Activated CD8-positive, alpha-beta memory T cell treated with anti-CD3 and anti-CD28 coated beads, Interleukin-2, amount 50 U/mL, for 4 hours (primary cell): Measurements from ENCODE around the gene DTNB.
"Not testable (repeated sequence)": the region's sequence is repeated elsewhere in the genome, so short reads cannot be mapped to it uniquely, and the experiment has no call there.

ENCODE experiments used
- DNase-seq: peaks from one replicate; pipeline ENCODE4 v3.0.0-alpha.2; 2020

DTNB gene

DNA sequence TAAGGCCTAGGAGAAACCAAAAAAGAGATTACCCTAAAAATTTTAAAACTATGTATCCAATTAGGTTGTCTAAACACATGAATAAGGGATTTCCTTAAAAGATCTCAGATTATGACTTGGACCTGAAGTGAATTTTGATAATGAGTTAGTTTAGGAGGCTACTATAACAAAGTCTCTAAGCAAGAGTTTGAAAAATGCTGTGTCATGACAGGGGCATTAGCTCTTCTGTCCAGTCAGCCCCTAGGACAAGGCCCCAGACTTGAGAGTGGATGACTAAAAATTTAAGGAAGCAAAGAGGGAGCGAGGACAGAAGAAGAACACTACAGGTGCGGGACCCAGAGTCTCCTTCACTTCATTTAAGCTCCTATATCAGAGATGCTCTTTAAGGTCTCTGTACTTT is 135.9 kb downstream of the DTNB start:
- DNase-seq = no peak

DNA sequence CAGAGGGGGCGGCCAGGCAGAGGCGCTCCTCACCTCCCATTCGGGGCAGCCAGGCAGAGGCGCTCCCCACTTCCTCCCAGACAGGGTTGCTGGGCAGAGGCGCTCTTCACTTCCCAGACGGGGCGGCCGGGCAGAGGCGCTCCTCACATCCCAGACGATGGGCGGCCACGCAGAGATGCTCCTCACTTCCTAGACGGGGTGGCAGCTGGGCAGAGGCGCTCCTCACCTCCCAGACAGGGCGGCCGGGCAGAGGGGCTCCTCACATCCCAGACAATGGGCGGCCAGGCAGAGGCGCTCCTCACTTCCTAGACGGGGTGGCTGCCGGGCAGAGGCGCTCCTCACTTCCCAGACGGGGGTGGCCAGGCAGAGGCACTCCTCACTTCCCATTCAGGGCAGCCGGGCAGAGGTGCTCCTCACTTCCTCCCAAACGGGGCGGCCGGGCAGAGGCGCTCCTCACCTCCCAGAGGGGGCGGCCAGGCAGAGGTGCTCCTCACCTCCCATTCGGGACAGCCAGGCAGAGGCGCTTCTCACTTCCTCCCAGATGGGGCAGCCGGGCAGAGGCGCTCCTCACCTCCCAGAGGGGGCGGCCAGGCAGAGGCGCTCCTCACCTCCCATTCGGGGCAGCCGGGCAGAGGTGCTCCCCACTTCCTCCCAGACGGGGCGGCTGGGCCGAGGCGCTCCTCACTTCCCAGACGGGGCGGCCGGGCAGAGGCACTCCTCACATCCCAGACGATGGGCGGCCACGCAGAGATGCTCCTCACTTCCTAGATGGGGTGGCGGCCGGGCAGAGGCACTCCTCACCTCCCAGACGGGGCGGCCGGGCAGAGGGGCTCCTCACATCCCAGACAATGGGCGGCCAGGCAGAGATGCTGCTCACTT is 137.7 kb downstream of the DTNB start:
- DNase-seq = not testable (repeated sequence)

DNA sequence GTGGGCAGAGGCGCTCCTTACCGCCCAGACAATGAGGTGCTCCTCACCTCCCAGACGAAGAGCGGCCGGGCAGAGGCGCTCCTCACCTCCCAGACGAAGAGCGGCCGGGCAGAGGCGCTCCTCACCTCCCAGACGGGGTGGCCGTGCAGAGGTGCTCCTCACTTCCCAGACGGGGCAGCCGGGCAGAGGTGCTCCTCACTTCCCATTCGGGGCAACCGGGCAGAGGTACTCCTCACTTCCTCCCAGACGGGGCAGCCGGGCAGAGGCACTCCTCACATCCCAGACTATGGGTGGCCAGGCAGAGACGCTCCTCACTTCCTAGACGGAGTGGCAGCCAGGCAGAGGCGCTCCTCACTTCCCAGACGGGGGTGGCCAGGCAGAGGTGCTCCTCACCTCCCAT is 138.4 kb downstream of the DTNB start:
- DNase-seq = not testable (repeated sequence)

DNA sequence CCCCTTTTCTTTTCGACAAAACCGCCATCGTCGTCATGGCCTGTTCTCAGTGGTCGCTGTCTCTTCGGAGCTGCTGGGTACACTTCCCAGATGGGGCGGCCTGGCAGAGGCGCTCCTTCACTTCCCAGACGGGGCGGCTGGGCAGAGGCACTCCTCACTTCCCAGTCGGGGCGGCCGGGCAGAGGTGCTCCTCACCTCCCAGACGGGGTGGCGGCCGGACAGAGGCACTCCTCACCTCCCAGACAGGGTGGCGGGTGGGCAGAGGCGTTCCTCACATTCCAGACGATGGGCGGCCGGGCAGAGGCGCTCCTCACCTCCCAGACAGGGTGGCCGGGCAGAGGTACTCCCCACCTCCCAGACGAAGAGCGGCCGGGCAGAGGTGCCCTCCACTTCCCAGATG is 138.9 kb downstream of the DTNB start:
- DNase-seq = no peak

DNA sequence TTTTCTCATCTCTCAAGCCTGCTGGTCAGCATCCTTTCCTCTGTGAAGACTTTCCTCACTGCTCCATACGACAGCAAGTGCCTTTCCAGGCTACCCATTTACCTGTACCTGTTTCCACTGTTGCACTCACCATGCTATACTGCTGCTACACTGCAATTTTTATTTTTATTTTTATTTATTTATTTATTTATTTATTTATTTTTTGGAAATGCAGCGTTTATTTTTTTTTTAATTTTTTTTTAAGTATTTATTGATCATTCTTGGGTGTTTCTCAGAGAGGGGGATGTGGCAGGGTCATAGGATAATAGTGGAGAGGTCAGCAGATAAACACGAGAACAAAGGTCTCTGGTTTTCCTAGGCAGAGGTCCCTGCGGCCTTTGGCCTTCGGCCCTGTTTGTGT is 139.6 kb downstream of the DTNB start:
- not testable (repeated sequence) for DNase-seq

DNA sequence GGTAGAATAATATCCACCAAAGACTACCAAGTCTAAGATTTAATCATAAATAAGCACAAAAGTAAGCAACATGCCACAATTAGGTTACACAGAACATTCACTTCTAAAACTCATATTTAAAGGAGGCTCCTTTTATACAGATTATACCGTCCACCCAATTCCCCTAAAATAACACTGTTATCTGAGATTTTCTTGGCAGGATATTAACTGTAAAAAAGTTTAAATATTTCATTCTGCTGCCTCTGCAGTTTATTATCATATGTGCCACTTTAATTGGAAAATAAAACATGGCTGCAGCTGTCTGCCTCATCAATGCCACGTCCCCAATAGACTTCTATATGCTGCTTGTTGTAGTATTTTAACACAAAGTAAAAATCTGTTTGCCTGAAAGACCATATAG is 140.9 kb downstream of the DTNB start:
- no peak for DNase-seq

DNA sequence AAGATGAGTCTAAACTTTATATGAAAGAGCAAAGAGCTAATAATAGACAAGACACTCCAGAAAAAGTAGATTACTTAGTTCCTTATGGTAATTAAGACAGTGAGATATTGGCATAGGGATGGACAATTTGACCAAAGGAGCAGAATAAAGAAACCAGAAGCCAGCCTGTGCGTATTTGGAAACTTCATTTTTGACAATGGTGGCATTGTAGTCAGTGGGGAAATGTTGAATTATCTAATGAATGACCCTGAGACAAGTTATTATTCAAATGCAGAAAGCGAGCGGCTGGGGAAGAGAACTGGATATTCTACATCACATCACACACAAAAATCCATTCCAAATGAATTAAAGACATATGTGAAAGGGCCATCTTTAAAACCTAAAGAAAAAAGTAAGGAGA is 144.3 kb downstream of the DTNB start:
- no peak for DNase-seq

DNA sequence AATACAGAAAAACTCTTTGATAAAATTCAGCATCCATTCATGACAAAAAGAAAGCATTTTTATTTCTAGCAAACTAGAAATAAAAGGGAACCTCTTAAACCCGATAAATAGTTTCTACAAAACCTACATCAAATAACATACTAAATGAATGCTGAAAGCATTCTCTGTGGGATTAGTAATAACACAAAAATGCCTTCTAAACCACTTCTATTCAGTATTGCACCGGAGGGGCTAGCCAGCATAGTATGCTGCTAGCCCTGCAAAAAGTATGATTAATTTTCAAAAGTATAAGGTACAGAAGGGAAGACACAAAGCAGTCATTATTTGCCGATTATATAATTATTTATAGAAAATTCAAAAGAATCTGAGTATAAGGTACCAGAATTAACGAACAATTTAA is 145.2 kb downstream of the DTNB start:
- DNase-seq = no peak

DNA sequence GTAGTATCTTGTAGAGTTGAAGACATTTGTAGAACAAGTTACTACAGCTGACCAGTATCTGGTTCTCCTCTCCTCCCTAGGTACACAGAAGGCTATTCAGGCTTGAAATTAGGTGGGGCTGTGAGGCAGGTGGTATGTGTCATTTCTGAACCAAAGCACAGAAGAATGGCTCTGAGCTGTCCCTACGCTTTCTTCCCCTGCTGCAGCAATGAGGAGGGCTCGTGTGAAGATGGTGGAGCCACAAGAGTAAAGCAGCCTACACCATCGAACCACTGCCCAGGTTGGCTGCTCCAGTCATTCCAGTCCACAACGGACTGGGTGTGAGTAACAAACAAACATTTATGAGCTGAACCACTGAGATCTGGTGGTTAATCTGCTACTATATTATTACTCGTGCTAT is 148.9 kb downstream of the DTNB start:
- DNase-seq = no peak

DNA sequence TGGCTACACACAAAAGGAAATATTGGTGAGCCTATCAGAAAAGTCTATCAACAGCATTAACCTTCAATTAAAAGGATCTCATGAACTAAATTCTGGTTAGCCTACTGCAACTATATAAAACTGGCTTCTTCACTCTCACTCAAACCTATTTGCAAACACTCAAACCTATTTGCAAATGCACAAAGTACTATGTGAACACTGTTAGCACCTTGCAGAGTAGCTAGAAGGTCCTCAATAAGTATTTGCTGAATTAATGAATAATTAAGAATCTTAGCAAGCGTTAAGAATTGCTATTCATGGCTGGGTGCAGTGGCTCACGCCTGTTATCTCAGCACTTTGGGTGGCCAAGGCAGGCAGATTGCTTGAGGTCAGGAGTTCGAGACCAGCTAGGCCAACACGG is 150.3 kb downstream of the DTNB start:
- DNase-seq = no peak

DNA sequence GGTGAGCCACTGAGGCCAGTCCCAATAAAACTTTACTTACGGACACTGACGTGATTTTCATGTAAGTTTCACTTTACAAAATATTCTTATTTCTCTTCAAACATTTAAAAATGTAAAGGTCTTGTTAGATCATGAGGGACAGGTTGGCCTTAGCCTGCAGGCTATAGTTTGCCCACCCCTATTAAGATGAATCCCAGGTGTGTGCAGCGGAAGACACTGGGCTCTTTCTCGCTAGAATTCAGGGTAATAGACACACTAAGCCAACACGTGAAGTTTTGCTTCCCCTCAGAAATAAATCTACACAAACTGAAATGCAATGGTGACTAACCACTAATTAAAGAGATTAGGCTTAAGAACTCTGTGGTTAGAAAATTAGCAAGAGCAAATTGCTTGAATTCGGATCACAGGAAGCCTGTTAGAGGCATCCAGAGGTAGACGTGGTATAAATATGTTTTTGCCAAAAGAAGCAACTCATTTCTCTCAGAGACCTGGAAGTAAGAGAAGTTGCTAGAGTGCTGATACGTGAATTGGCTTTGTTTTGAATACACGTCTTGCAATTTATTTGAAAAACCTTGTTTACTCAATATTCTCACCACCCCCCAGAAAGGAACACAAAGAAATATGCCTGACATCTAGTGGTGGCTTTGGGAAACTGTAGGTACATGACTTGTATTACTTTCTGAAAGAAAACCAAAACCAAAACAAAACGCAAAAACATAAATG is 151.6 kb downstream of the DTNB start:
- DNase-seq = no peak

DNA sequence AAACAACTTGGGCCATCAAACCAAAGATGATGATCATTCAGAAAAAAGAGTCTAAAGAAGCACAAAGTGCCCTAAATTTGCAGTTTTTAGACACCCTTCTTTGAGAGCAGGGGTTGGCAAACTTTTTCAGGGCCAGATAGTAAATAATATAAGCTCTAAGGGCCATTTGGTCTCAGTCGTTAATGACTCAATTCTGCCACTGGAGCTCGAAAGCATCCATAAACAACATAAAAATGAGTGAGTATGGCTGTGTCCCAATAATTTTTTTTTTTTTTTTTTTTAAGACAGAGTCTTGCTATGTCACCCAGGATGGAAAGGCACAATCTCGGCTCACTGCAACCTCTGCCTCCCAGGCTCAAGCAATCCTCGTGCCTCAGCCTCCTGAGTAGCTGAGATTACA is 152.3 kb downstream of the DTNB start:
- DNase-seq = no peak

DNA sequence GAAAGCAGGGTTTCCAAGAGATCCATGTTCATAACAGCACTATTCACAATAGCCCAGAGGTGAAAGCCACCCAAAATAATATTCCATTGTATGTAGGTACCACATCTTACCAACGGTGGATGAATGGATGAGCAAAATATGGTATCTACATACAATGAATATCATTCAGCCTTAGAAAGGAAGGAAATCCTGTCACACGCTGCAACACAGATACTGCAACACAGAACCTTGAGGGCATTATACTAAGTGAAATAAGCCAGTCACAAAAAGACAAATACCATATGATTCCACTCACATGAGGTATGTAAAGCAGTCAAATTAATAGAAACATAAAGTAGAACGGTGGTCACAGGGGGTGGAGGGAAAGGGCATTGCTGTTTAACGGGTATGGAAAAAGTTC is 155.7 kb downstream of the DTNB start:
- DNase-seq = no peak

DNA sequence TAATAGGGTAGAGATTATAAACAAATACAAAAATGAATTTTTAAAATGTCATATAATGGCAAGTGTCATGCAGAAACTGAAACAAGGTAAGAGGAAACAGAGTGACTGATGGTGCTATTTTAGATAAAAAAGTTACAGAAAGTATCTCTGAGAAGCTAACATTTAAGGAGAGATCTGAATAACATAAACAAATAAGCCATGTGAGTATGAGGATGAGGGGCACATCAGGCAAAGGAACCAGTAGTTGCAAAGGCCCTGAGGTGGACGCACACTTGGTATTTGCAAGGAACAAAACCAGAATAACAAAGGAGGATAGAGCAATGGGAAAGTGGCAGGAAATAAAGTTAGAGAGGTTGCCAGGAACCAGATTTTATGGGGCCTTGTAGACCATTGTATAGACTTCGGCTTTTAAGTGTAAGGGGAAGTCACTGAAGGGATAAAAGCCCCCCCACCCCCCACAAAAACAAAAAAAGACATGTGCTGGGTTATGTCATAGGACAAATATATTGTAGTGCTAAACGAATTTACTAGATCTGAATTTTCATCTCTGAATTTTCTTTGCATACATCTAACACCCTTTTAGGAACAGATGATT is 159.2 kb downstream of the DTNB start:
- DNase-seq = no peak

DNA sequence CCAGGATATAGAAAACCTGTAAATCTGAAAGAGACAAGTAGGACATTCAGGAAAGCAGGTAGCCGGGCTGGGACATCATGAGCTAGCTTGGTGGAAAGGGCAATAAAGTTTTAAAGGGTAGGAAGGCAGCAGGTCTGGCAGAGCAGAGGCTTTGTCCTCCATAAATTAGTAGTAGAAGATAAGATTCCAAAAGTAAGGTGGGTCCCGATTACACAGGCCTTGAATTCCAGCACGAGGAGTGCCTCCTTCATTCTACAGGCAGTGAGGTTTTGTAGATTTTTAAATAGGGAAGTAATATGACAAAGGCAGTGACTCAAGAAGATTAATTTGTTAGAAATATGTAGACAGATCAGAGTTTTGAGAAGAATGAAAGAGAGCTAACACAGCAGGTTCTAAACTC is 160.7 kb downstream of the DTNB start:
- no peak for DNase-seq

DNA sequence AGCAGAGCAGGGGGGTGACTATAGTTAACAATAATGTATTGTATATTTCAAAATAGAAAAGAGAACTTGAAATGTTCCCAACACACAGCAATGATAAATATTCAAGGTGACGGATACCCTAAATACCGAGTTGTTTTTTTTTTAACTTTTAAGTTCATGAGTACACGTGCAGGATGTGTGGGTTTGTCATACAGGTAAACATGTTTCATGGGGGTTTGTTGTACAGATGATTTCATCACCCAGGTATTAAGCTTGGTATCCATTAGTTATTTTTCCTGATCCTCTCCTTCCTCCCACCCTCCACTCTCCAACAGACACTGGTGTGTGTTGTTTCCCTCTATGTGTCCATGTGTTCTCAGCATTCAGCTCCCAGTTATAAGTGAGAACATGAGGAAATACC is 167.2 kb downstream of the DTNB start:
- no peak for DNase-seq

DNA sequence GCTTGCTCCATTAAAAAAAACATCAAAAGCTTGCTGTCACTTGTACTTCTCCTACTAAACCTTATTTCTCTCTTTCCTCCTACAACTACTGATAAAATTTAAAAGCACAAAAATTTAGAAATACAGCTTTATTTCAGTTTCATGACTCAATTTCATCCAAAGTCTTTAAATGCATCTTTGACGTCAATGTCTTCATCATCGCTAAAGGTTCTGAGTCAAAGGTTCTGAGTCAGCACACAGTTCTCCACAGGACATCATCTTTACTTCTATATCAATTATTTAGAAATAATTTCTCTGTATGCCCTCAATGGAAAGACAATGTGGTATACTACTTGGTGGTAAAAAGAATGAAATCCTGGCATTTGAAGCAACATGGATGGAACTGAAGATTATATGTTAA is 167.8 kb downstream of the DTNB start:
- DNase-seq = no peak

DNA sequence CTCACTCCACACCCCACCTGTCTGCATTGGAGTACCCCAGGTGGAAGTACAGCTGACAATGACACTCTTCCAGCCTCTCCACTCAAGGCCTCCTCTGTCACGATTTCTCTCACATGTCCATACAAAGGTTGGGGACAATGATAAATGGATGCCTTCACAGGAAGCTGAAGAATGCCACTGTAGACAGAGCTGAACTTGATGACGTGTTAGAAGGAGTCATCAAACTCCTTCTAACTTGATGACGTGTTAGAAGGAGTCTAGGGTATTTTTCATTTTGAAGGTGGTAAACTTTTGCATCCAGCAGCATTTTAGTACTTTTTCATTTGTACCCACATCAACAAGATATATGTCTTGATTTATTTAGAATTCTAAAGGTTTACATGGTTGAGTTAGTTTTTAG is 168.2 kb downstream of the DTNB start:
- no peak for DNase-seq

DNA sequence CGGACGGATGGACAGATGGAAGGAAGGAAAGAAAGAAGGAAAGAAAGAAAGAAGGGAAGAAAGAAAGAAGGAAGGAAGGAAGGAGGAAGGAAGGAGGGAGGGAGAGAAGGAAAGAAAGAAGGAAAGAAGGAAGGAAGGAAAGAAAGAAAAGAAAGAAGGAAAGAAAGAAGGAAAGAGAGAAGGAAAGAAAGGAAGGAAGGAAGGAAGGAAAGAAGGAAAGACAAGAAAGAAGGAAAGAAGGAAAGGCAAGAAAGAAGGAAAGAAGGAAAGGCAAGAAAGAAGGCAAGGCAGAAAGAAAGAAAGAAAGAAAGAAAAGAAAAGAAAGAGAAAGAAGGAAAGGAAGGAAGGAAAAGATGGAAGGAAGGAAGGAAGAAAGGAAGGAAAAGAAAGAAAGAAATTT is 169.1 kb downstream of the DTNB start:
- DNase-seq = no peak

DNA sequence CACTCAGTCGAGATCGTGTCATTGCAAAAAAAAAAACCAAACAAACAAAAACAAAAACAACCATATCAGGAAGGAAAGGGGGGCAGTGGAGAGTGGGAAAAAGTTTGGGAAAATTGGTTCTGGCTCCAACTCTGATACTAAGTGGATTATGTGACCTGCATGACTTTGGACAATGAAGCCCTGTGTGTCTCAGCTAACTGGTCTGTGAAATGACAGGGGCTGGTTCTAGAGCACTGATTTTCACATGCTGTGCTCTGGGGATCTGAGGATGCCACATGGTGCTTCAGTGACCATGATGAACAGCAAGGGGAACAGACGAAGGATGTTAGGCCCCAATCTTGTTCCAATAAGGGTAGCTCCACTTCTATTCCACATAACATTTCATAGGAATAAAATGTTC is 174.2 kb downstream of the DTNB start:
- DNase-seq = no peak

DNA sequence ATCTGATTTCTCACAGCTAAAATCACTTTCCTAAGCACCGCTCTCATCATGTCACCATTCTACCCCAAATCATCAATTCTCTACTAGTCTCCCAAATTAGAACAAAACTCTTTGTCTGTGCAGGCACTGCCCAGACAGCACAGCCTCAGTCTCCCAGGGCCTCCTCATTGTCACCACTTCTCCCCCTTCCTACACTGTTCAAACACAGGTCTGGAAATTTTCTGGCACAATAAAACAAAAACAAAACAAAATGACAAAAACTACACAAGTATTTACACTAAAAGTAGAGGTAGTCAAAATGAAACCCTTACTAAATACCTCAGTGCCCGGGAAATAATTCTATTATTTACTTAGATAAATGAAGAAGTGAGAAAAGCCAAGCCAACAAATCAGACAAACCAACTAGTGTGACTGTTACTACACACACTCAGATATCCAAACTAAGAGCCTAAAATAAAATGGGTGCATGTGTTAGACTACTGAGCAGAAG is 175.4 kb downstream of the DTNB start:
- DNase-seq = no peak

DNA sequence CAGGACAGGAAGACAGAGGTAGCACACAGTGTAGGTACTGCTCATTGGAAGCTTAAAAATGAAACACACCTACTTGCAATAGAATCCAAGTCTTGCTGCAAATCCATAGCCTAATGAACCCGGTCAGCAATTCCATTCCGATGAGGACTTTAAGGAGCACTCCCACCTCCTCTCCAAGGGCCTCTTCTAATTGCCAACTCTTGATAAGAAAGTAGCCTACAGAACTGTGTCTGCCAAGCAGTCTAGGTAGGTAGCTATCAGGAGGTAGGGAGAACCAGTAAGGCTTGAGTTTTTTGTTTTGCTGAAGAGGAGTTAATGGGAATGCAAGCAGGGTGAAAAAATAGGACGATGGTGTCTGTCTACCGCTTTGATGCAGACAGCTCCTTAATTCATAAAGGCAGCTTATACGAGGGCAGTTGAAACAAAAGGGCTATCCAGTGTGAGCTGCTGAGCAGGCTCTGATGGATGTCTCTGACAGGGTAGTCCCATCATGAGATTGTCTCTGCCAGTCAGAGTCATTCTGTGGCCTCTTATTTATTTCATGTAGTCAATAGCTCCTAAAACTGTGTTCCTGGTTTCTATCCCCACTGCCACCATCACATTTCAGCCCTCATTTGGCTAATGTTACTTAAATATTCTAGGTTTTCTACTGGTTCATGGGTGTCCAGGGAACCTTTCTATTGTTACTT is 176.0 kb downstream of the DTNB start:
- DNase-seq = no peak

DNA sequence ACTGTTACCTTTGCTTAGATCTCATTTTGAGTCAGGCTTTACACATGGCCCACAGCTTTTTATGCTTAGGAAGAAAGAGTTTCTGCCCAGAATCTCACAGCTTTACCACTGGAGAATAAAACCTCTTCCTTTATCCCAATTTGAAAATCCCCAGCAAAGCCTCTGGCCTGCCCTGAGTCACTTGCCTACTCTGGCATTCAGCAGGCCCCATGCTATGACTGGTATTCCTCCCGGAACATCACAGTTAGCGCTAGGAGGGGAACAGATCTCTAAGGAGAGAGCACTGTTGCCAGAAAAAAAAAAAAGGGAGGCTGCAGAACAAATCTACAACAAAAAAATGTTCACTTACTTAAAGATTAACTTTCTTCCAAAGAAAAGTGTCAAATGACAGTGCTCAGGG is 178.8 kb downstream of the DTNB start:
- no peak for DNase-seq
